GM21737 (cell line): Measurements from ENCODE around the gene NPC2.
"Not testable (repeated sequence)": the region's sequence is repeated elsewhere in the genome, so short reads cannot be mapped to it uniquely, and the experiment has no call there.

Experiments used
- ATAC-seq: cut with Tn5 transposase; IDR thresholded peaks from one replicate; pipeline ENCODE4 v1.9.1; 2021; ENCODE audit warnings: mild to moderate bottlenecking, moderate library complexity; ENCODE audit not compliant: unreplicated experiment

The NPC2 gene

DNA sequence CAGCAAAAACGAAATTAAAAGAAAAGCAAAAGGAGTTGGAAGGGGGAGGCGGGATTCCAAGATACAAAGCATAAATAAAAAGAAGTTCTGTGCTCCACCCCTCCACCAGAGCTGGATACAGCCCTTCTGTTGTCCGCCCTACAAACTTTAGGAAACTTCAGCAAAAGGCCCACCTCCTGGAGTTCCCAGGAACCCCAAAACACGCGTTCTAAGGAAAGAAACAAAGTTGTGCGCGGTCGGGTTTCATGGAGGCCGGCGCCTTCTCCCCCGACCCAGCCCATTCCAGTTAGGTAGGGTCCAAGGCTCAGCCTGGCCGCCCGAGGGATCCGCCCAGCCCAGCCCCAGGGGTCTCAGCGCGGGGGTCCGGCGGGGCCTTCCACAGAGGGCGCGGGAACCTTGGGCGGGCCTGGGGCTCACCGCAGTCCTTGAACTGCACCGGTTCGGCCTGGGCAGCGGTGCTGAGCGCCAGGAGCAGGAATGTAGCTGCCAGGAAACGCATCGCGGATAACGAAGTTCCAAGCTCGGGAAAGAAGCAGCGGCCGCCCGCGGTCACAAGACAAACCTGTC, at the start of gene NPC2:
Gene NPC2 (minus strand): TSS at position 530 of the 567 bp plus-strand sequence. CDS start 31 bp downstream, at position 499.
- ATAC-seq, result peak; percentile 7

DNA sequence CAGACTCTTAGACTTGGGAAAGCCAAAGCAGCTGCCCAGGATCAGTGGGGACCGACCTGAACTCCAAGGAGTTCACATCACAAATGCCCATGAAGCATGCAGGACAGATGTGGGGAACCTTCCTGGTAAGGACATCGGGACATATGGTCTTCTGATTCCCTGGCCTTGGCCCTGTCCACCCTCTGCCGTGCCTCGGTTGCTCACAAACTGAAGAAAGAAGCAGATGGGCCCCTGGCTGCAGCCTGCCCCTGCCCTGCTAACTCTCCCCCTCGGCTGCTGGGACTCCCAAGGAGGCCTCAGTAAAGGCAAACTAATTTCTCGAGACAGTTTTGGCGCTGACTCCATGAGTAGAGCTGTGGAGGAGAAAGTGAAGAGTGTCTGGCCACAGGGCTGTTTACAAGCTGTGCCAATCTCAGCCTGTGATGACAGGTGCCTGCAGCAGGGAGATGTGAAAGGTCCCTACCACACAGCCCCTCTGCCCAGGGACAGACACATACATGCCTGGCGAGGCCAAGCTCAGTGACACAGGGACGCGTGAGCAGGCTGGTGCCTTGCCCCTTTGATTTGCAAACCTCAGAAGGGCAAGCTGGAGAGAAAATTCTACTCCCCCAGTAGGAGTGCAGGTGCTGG, 49.1 kb upstream of the NPC2 start:
- no peak for ATAC-seq

DNA sequence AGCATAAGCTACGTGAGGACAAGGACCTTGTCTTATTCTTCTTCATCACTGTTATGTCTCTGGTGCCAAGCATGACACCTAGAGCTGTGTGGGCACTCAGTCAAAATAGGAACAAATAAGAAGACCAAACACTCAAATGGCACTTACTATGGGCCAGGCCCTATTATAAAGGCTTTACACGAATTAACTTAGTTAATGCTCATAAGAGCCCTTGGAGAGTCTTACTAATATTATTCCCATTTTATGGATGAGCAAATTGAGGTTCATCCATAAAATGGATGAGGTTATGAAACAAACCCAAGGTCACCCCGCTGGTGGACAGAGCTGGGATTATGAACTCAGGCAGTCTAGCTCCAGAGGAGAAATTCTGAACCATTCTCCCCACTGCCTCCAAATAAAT, 48.1 kb upstream of the NPC2 start:
- ATAC-seq, result no peak

DNA sequence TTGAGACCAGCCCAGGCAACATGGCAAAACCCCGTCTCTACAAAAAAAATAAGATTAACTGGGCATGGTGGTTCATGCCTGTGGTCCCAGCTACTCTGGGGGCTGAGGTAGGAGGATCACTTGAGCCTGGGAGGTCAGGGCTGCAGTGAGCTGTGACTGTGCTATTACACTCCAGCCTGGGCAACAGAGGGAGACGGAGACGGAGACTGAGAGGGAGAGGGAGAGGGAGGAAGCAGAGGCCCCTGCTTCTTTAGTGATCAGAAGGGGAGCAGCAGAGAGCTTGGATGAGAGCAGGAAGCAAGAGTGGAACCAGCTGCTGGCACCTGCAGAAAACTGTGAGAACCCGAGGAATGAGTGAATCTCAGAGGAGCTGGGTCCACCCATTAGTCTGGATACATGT, 46.4 kb upstream of the NPC2 start:
- ATAC-seq, result no peak

DNA sequence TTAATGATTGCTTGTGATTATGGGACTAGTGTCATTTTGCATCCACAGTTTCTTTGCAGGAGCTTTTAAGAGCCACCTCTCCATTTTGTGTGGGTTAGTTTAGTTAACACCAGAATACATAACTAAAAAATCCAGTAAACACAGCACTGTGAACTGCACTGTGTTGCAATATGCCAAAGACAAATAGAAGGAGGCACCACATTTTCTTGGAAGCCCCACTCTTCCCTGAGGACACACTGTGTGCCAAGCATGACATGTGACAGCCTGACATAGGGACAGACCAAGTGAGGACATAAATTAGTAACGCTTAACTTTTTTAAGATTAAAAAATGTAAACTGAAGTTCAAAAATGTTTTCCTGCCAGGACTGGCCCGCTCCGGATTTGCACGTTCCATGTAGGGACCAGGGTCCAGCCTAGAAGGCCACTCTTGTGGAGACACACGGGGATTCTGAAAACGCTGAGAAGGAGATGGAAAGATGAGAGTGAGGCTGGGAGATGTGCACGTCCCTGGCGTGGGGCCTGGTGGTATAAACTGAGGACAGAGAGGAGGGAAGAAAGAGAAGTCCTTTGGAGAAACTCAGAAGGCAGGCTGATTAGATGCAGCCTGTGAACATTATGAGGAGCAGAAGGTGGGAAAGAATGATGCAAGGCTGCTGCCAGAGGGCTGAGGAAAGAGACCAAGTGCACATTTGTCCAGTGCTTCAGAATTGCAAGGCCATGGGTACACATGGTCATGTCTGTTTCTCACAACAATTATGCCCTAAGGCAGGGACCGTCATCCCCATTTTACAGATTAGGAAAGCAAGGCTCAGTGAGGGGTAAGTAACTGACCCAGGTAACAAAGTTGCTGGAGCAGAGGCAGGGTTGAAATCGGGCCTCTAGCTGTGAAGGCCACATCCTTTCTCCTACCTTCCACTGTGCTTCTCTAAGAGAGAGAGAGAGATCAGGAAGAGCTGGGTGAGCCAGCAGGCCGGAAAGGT, 45.6 kb upstream of the NPC2 start:
- no peak for ATAC-seq

DNA sequence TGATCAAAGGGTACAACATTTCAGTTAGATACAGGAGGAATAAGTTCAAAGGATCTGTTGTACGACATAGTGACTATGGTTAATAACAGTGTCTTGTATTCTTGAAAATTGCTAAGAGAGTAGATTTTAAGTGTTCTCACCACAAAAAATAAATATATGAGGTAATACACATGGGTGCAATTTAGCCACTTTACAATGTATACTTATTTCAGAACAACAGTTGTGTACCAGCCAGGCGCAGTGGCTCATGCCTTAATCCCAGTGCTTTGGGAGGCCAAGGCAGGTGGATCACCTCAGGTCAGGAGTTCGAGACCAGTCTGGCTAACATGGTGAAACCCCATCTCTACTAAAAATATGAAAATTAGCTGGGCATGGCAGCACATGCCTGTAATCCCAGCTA, 43.2 kb upstream of the NPC2 start:
- ATAC-seq, result not testable (repeated sequence)

DNA sequence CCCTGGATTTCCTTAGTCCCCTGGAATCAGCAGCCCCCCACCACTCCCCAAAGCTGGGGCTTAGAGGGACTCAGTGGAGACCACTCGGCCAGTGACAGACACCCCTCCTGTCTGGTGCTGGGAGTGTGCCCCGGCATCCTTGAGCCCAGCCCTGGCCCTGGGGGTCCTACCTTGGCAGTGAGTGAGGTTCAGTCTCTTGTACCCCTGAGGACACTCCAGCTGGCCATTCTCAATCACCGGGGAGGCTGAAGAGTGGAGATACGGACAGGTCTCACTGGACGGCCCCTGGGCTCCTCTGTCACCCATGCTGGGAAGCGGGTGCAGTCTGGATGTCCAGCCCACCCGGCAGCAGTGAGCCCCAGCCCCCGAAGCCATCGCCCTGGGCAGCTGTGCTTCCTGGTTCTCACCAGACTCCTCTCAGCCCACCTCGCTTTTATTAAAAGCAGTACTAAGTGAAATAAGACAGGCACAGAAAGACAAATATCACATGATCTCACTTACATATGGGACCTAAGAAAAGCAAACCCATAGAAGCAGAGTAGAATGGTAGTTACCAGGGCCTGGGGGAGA, 42.7 kb upstream of the NPC2 start:
- no peak for ATAC-seq

DNA sequence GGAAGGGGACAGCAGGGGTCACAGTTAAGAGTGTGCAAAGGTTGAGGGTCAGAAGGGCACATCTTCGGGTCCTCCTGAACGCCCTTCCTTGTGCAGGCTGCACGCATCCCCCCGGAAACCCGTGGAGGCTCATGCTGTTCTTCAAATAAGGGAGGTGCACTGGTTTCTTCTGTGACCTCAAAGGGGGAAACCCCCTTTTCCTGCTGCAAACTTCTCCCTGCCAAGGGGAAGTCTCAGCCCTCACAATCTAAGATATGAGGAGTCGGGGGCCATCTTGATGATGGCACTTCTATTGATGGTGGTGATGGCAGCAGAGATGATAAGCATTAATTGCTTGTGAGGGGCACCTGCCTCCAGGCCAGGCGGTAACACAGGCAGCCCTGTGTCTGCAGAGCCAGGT, 40.5 kb upstream of the NPC2 start:
- ATAC-seq, result no peak

DNA sequence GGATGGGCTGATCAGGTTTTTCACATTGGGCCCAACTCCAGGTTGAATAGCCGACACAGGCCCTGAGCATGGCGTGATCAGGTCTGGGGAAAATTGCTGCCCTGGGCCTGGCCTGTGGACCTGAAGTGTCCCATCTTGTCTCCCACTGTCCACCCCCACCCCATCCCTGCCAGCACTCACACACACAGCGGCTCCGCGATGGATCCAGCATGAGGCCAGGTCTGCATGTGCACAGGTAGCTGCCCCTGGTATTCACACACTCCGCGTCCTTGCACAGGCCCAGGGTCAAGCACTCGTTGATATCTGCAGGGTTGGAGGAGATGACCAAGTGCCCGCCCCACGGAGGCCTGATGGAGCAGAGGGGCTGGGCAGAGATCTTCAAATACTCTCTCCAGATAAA, 39.1 kb upstream of the NPC2 start:
- ATAC-seq, result no peak

DNA sequence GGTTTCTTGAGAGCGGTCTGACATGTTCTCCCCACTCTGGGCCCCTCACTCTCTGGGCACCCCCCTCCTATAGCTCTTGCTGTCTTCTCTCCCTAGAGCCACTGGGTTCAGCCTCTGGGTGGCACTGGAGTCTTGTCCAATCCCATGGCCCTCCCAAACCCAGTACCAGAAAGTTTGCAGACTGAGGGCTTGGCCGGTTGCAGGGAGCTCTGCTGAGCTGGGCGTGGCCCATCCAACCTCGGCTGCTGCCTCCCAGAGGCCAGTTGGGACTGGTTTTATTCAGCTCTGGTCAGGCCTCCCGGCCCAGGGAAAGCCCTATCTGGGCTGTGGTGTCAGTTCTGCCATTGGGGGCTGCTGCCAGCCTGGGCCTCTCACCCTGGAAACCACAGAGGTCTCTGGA, 38.4 kb upstream of the NPC2 start:
- ATAC-seq, result no peak

DNA sequence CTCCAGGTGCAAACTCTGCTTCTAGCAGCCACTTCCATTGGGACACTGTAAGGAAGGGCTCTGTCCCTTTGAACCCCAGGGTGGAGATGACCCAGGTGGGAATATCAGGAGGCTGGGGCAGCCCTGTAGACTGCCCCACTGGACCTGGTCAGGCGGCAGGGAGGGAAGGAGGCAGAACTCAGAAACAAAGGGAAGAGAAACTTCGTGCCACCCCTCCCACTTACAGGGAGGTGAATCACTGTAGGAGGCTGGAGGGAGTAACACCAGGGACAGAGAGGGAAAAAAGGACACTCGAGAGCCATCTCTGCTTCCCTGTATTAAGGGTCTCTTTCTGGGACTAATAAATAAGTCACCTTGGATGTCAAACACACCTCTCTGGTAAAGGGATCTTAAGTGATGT, 37.9 kb upstream of the NPC2 start:
- ATAC-seq, result no peak

DNA sequence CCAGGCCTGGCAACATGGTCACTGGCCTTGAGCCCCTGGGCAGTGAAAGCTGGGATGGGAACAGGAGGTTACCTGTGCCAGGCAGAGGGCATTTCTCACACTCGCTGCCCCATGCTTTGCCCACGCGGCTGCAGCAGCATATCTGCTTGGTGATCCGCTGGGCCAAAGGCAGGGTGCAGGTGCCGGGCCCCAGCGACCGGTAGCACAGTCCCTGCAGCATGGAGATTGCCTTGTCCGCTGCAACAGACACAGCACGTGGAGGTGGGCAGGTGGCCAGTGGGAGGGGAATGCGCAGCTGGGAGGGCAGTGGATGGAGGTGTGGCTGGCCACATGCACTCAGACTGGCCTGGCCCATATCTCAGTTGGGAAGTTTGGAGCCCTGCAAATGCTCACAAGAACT, 35.8 kb upstream of the NPC2 start:
- no peak for ATAC-seq

DNA sequence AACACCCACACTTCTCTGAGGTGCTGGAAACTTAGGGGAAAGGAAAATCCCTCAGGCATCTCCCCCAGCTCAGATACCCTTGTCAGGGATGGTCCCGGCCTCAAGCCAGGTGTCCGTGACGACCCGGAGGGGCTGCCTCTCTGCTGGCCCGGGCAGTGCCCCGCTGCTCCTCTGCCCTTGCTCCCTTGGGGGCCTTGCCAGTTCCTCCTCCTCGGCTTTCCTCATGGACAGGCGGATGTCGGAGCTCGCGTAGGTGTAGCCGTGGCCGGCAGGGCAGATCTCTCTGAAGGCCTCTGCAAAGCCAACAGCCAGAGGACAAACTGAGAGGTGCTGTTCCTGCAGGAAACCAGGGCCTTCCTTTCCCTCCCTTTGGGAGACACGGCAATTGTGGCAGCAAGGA, 35.3 kb upstream of the NPC2 start:
- no peak for ATAC-seq

DNA sequence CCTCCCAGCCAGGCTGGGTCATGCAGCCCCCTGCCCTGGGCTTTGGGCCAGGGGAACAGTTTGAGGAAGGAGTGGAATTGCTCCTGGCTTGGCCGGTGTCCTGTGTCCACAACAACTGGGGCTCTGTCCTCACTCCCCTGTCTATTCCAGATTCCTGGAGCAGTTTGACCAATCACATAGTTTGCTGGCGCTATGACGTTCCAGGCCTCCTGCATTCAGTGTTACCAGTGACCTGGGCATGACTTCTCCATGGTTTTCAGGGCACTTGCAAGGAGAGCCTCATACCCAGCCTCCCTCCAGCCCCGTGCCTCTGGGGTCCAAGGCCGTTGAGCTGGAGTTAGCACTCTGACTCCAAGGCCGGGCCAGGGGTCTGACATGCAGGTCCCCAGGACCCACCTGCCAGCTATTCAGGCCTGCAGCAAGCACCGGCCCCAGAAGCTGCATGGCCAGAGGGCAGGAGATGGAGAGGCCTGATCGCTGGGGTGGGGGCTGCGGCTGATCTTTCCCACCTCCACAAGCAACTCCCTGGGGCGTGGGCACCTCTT, 34.7 kb upstream of the NPC2 start:
- ATAC-seq, result no peak

DNA sequence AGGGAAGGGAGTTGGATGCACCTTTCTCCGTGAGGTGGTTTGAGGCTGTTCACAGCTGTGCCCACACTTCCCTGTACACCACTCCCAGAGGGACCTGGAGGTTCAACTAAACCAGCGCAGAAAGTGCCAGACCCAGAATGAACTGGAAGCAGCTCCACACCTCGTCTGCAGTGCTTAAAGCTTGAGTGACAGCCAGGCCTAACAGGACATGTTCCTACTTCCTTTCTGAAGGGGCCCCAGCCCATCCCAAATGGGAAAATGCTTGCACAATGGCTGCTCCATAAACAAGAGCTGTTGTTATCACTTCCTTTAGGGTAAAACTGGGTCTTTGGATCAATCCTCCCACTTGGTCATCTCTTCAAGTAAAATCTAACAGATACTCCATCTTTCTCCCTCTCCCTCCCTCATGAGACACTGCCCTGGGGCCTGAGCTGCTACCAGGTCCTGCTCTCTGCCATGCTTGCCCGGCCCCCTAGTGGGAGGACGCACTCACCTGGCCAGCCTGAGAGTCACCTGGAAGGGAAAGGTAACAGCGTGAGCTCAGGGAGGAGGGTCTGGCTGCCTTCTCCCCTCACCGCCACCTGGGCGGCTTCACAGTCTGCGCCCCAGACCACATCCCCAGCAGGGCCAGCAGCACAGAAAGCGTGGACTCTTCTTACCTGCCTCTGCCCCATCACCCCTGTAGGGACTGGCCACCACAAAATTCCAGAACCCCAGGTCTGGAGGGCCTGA, 33.9 kb upstream of the NPC2 start:
- no peak for ATAC-seq

DNA sequence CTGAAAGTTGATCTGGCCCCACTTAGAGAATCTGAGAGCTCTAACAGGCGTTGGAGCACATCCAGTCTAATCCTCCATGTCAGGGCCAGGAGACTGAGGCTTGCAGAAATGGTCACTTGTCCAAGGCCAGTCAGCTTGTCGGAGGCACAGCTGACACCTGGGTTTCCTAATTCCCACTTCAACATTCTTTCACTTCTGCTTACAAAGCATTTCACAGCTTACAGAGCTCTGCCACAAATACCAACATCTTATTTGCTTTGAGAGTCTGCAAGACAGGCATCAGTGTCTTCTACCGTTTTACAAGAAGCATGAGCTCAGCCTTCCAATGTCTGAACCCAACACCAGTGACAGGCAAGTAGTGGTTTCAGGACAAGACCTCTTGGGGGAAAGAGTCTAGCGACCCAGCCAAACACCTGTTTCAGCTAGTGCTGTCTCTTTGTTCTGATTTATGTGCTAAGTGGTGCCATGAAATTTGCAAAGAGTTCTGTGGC, 32.3 kb upstream of the NPC2 start:
- no peak for ATAC-seq

DNA sequence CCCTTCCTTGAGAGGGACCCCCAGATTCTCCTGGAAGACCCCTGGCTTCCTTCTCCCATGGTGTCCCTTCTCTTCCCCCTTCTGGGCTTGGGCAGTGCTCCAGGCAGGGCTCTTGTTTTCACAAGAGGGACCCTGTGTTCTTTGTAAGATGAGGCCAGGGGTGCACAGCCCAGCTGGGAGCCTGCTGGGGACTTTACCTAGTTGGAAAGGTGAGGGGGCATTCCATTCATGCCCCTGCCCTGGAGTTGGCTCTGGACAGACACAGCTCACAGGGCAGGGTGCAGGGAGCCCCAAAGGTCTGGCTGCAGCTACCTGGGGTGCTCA, 31.7 kb upstream of the NPC2 start:
- ATAC-seq, result no peak

DNA sequence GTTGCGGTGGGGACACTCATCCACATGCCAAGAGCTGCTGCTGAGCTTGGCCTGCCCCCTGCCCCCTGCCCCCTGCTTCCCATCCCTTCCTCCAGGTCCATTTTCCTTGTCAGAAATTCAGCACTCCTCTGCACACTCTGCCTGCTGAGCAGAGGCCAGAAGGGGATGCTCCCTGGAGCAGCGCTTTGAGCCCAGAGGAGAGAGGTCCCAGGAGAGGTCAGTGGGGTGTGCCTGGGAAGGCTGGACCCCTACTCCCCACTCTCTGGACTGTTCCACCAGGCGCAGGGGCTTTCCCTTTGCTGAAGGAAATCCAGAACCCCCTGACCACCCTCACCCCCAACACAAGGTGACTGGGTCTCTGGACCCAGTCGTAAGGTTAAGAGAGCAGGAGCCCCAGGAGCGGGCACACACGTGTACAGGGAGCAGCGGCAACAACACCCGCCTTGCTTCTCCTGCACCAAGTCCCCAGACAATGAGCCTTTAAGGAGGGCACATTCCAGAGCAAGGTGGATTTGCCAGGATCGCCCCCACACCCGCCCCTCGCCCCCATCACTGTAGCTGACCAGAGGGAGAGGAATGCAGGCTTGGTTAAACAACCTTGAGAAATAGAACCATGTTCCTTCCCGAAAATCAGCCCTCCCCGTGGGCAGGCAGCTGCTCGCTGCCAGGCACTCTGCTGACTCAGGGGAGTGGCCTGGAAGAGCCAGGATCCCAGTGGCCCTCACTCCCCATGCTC, 31.1 kb upstream of the NPC2 start:
- no peak for ATAC-seq

DNA sequence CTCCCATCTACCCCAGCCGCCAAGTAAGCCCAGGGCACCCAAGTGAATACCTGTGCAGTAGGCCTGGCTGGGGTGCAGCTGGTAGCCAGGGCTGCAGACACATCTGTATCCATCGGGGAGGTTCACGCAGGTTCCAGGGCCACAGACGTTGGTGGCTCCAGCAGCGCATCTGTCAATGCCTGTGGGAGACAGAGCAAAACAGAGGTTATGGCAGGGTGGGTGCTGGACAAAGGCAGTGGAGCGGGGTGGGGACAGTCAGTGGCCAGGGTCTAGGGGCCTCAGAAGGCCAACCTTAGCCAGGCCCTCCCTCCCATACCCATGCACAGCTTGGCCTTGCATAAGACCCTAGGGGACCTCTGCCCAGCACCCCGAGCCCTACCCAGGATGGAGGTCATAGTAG, 29.6 kb upstream of the NPC2 start:
- ATAC-seq, result no peak

DNA sequence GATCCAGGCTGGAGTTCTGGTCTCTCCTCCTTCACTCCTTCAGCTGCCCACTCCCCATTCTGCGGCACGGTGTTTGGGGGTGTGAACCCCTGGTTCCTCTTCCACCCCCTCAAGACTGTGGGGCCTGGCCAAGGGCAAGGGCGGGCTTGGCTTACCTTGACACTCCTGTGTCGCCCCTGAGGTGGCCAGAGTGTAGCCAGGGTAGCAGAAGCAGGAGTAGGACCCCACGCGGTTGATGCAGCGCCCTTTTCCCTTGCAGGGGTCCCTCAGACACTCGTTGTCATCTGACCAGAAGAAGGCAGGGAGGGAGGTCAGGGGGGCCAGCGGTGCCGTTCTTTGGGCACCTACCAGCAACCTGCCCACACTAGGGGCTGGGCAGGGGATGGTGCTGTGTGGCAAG, 28.7 kb upstream of the NPC2 start:
- ATAC-seq, result no peak
